SHP77 treated with DMSO at 0.1 percent for 48 hours (cell line): ENCODE data around the gene LDLR.
A peak's percentile ranks its signal among the peaks of the same experiment; 100 is the strongest.
"Not testable (repeated sequence)": the region's sequence is repeated elsewhere in the genome, so short reads cannot be mapped to it uniquely, and the experiment has no call there.

Source experiments
- DNase-seq: peaks from one replicate; lab custom pipeline; 2025; lab: John Stamatoyannopoulos, UW

LDLR gene

GRCh38 chr19:11140896-11141295, 51.6 kb downstream of the LDLR start:
- DNase-seq, result no peak

- no peak for DNase-seq
These were observed 52.8 kb downstream of the LDLR start for GRCh38 chr19:11141937-11142527.

GRCh38 chr19:11142528-11143171, 53.4 kb downstream of the LDLR start:
- DNase-seq, result no peak

- no peak for DNase-seq
These were observed 56.3 kb downstream of the LDLR start for GRCh38 chr19:11145536-11145924.

- no peak for DNase-seq
These were observed 58.7 kb downstream of the LDLR start for GRCh38 chr19:11148001-11148400.

GRCh38 chr19:11151181-11151580, 61.9 kb downstream of the LDLR start:
- DNase-seq, result no peak

- no peak for DNase-seq
These were observed 63.2 kb downstream of the LDLR start for GRCh38 chr19:11152318-11153062.

- DNase-seq, result no peak
These were observed 65.4 kb downstream of the LDLR start for GRCh38 chr19:11154683-11155047.

GRCh38 chr19:11155373-11156120, 66.3 kb downstream of the LDLR start, which contains the start of gene SPC24:
Gene SPC24 (minus strand): TSS chr19:11155782. CDS start chr19:11155776, 6 bp downstream.
- peak; percentile 97 for DNase-seq

- DNase-seq, result no peak
These were observed 70.6 kb downstream of the LDLR start for GRCh38 chr19:11159598-11160439.

- not testable (repeated sequence) for DNase-seq
These were observed 71.1 kb downstream of the LDLR start for GRCh38 chr19:11160440-11160768.

- DNase-seq, result no peak
These were observed 75.0 kb downstream of the LDLR start for GRCh38 chr19:11164296-11164695.

GRCh38 chr19:11164879-11165406, 75.7 kb downstream of the LDLR start:
- no peak for DNase-seq

- DNase-seq, result no peak
These were observed 76.3 kb downstream of the LDLR start for GRCh38 chr19:11165486-11166030.

- DNase-seq, result no peak
These were observed 77.2 kb downstream of the LDLR start for GRCh38 chr19:11166281-11167142.

- DNase-seq, result no peak
These were observed 79.3 kb downstream of the LDLR start for GRCh38 chr19:11168568-11168967.

- no peak for DNase-seq
These were observed 80.8 kb downstream of the LDLR start for GRCh38 chr19:11169896-11170678.

GRCh38 chr19:11171144-11171543, 81.9 kb downstream of the LDLR start:
- DNase-seq, result no peak

- DNase-seq, result no peak
These were observed 83.3 kb downstream of the LDLR start for GRCh38 chr19:11172576-11172975.
